Hindlimb muscle (tissue), 1 donor: Measurements from ENCODE around the gene IFT27. TPM values are rescaled to one million over a fixed set of nuclear protein-coding genes. Genes with fewer than 3 reads are reported as not detected.

Experiments
- DNase-seq: peaks from one replicate; pipeline ENCODE4 v3.0.0-alpha.2; 2013
- polyA plus RNA-seq: library from polyadenylated mRNA; unstranded; fragments of 120-200 nt; gene quantifications from one replicate; pipeline ENCODE4 v1.2.1, GENCODE V29; 2013; ENCODE audit not compliant: insufficient read length

Gene IFT27
- polyA plus RNA-seq, 1 donor = 23.3 TPM

DNA sequence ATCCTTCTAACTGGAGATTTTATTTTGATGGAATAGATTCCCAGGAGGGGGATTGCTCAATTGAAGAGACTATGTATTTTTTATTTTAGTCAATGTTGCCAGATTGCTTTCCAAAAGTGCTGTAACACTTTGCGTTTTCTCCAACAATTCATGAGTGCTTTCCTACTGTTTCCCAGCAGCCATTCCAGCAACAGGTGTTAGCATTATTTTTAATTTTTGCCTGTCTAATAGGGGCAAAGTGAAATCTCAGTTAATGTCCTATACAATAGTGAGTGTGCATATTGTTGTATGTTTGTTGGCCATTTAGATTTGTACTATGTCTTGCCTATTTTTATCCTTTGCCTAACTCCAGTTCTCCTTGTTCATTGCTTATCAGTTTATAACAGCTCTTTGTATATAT, 60.3 kb downstream of the IFT27 start:
- no peak for DNase-seq

DNA sequence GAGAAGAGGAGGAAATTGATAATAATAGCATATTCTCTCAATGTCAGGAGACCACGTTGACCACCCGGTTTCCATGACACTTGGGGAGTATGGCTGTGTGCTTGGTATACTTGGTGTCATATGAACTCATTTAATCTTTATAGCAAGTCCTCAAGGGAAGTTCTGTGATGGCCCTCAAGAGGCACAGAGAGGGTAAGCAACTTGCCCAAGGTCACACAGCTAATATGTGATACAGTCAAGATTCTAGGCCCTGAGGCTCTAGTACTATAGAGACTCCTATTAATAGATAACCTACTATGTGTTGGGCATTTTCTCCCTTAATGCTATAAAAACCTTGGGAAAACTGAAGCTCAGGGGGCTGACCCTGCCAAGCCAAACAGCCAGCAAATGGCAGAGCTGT, 61.8 kb downstream of the IFT27 start:
- no peak for DNase-seq

DNA sequence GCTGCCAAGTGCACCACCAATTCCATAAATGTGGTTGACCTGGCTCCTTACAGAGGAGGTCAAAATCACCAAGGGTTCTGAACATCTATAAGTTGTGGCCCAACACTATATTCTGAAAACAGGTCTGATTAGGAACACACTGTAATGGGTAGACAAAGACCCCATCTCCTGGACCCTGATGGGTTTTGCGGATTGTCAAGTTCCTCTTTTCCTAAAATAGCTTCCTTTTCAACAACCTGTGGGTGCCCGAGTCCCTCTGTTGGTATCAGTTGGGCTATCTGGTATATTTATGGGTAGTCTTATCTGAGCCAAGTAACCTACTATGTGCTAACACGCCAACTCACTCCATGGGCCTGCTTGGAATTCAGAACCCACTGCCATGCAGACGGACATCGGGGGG, 62.5 kb downstream of the IFT27 start:
- no peak for DNase-seq

Other genes with a start within 250 kb of the IFT27 start
- gene EIF3D, start 247.0 kb downstream of the IFT27 start, polyA plus RNA-seq = 184 TPM
- gene CACNG2, start 72.4 kb downstream of the IFT27 start, polyA plus RNA-seq = not detected
- 14.3 TPM for gene PVALB, start 40.9 kb upstream of the IFT27 start, polyA plus RNA-seq
- 4.5 TPM for gene NCF4, start 84.9 kb upstream of the IFT27 start, polyA plus RNA-seq
- 2.0 TPM for gene CSF2RB, start 137.5 kb upstream of the IFT27 start, polyA plus RNA-seq
- 21.1 TPM for gene TST, start 243.3 kb upstream of the IFT27 start, polyA plus RNA-seq
- gene MPST, start 243.6 kb upstream of the IFT27 start, polyA plus RNA-seq = 56.0 TPM